Type B pancreatic cell (in vitro differentiated cells): ENCODE data around the gene LGALSL. TPM values are rescaled to one million over a fixed set of nuclear protein-coding genes. Genes with fewer than 3 reads are reported as not detected.

Experiments used
- DNase-seq: peaks from one replicate; pipeline ENCODE4 v3.0.0; 2021; ENCODE audit warnings: mixed read lengths; ENCODE audit not compliant: unreplicated experiment; ENCODE audit errors: extremely low spot score
- H3K27ac Mint-ChIP-seq: 2 replicates; pipeline ENCODE4 v1.8.0; 2021; ENCODE audit warnings: mild to moderate bottlenecking, mixed read lengths
- H3K27me3 Mint-ChIP-seq: 2 replicates; pipeline ENCODE4 v1.8.0; 2021; ENCODE audit warnings: mixed read lengths
- H3K36me3 Mint-ChIP-seq: 2 replicates; pipeline ENCODE4 v1.8.0; 2021; ENCODE audit warnings: mixed read lengths
- H3K4me1 Mint-ChIP-seq: one replicate; pipeline ENCODE4 v1.8.0; 2021; ENCODE audit warnings: mixed read lengths; ENCODE audit not compliant: unreplicated experiment
- H3K4me3 Mint-ChIP-seq: 2 replicates; pipeline ENCODE4 v1.8.0; 2021; ENCODE audit warnings: mild to moderate bottlenecking, mixed read lengths
- H3K9me3 Mint-ChIP-seq: 2 replicates; pipeline ENCODE4 v1.8.0; 2021; ENCODE audit warnings: mixed read lengths
- total RNA-seq: library from RNA; stranded (reverse); gene quantifications from 2 replicates; pipeline ENCODE4 v1.2.1, GENCODE V29; 2021; ENCODE audit warnings: low replicate concordance
- TF ChIP-seq, protein P1 (sequence below): fragments of 200-600 bp; sonication (generic); conservative IDR thresholded peaks from 2 replicates; pipeline ENCODE4 v1.5.0; 2021; ENCODE audit warnings: antibody characterized with exemption, mild to moderate bottlenecking

LGALSL gene
- total RNA-seq, 1 donor from 2014 or later, result 19.2 TPM

DNA sequence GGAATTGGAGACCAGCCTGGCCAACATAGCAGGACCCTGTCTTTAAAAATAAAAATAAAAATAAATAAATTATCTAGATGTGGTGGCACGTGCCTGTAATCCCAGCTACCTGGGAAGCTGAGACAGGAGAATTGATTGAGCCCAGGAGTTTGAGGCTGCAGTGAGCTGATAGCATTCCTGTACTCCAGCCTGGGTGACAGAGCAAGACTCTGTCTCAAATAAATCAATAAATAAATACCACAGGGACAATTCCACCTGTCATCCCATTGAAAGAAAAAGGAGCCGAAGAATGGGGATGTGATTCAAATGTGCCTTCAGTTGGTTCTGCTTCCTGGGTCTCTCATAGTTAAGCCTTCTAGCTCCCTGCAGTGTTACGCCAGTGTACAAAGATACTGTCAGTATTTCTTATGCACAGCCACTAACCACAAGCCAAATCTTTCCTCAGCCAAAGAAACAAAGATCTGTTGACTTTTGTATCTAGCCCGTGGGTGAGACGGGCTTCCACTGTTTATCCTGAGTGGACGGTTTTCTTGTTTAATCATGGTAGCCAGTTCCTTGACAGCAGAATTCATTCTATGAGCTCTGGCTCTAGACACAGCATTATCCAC, 12.6 kb downstream of the LGALSL start:
- H3K4me3 Mint-ChIP-seq, result no peak overlapping the region
- H3K4me1 Mint-ChIP-seq, result peaks cover 18% of the 10 kb centered on the region
- H3K27me3 Mint-ChIP-seq, result peaks cover 3% of the 10 kb centered on the region
- TF ChIP-seq, protein P1, sequence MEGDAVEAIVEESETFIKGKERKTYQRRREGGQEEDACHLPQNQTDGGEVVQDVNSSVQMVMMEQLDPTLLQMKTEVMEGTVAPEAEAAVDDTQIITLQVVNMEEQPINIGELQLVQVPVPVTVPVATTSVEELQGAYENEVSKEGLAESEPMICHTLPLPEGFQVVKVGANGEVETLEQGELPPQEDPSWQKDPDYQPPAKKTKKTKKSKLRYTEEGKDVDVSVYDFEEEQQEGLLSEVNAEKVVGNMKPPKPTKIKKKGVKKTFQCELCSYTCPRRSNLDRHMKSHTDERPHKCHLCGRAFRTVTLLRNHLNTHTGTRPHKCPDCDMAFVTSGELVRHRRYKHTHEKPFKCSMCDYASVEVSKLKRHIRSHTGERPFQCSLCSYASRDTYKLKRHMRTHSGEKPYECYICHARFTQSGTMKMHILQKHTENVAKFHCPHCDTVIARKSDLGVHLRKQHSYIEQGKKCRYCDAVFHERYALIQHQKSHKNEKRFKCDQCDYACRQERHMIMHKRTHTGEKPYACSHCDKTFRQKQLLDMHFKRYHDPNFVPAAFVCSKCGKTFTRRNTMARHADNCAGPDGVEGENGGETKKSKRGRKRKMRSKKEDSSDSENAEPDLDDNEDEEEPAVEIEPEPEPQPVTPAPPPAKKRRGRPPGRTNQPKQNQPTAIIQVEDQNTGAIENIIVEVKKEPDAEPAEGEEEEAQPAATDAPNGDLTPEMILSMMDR, result no peak
- H3K9me3 Mint-ChIP-seq, result no peaks in the 10 kb centered on the region
- H3K36me3 Mint-ChIP-seq, result no peaks in the 10 kb centered on the region
- no peak for DNase-seq
- H3K27ac Mint-ChIP-seq, result no peak overlapping the region

DNA sequence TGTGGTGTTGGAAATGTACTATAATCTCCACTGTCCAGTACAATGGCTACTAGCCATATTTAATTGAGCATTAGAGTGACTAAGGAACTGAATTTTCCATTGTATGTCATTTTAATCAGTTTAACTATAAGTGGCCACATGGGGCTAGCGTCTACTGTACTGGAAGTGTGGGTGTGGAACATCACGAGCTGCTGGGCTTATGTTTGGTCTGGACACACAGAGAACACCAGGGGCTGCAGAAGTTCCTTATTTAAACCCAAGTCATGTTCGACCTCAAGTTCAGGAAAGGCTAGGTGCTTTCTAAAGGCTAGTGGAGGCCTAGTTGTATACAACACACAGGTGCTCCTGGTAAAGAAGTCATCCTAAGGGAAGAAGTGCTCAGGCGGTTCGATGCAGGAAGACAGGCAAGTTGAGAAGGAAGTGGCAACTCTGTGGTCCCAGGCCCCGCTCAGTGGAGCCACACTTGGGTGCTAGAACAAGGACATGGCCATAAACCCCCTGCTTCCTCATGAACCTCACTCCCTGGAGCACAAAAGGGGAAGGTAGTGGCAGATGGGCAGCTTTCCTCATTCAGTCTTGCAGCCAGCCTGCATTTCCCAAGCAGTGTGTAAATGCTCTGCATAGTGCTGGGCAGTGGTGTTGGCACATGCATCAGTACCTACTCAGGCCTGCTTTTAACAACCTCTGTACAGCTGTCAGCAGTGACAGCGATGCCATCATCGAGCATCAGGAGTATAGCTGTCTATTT, 13.3 kb downstream of the LGALSL start:
- peaks cover 13% of the 10 kb centered on the region for H3K4me1 Mint-ChIP-seq
- no peak for DNase-seq
- no peaks in the 10 kb centered on the region for H3K9me3 Mint-ChIP-seq
- H3K36me3 Mint-ChIP-seq, result no peaks in the 10 kb centered on the region
- peaks cover 3% of the 10 kb centered on the region for H3K27me3 Mint-ChIP-seq
- H3K4me3 Mint-ChIP-seq, result no peak overlapping the region
- TF ChIP-seq, protein P1, result no peak
- H3K27ac Mint-ChIP-seq, result no peak overlapping the region

DNA sequence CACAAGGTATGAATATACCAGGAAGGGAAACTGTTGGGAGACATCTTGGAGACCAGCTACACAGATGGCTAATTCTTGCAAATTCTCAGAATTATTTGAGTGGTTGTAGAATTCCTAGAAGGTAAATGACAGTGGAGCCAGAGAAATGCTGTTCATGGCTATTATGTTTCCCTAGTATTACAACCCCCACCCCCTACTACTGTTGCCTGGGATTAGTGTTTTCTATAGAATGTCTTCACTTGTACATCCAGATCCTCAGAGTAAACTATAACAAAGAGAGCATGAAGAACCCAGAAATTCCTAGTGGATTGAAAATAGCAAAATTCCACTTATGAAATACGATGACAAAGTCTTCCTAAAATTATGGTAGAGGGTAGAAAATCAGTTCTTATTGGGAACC, 15.3 kb downstream of the LGALSL start:
- Mint-ChIP-seq H3K27ac (no peak overlapping the region), H3K9me3 (no peaks in the 10 kb centered on the region), H3K4me1 (peaks cover 13% of the 10 kb centered on the region), H3K27me3 (peaks cover 3% of the 10 kb centered on the region), H3K4me3 (no peak overlapping the region), H3K36me3 (no peaks in the 10 kb centered on the region)
- TF ChIP-seq, protein P1, result no peak
- DNase-seq, result no peak

DNA sequence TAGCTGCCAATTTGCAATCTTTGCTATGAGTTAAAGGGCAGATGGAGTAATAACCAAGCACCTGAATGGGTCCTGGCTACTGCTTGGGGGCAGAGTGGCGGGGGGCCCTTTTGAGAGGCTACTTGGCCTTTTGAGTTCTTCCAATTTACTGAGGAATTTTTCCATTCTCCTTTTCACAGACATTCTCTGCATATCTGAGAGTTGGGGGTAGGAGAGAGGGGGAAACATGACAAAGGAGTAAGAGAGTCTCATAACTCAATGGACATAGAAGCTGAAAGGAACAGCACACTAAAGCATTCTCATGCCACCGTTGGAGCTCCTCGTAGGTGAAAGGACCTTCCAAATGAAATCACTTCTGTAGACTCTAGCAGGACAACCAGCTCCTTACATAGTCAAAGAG, 16.1 kb downstream of the LGALSL start:
- Mint-ChIP-seq H3K36me3 (no peaks in the 10 kb centered on the region), H3K27me3 (peaks cover 3% of the 10 kb centered on the region), H3K4me3 (no peak overlapping the region), H3K9me3 (no peaks in the 10 kb centered on the region), H3K4me1 (peaks cover 13% of the 10 kb centered on the region), H3K27ac (no peak overlapping the region)
- TF ChIP-seq, protein P1, result no peak
- DNase-seq, result no peak

DNA sequence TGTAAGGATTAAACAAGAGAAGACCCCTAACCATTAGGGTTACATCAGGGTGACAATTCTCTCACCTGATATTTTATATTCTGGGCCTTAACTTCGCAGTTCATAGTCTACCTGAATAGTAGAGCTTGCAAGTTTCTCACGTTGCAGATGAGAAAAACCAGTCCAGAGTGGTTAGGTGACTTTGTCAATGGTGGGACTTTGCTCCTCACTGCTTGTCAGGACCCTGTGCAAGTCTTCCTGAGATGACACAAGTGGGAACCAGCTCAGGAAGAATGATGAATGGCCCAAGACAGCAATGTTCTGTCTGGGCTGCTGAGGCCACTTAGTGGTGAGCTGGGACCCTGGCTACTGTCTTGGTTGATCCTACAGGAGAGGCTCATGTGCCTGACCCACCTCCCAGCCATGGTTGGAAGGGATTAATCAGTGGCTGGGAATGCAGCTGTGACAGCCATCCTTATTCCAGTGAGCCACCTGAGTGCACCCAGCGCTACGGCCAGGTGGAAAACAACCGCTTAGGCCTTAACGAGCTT, 16.9 kb downstream of the LGALSL start:
- Mint-ChIP-seq H3K27ac (no peak overlapping the region), H3K4me1 (peaks cover 12% of the 10 kb centered on the region), H3K9me3 (no peaks in the 10 kb centered on the region), H3K36me3 (no peaks in the 10 kb centered on the region), H3K27me3 (peaks cover 3% of the 10 kb centered on the region), H3K4me3 (no peak overlapping the region)
- TF ChIP-seq, protein P1, result no peak
- no peak for DNase-seq
